Subcutaneous adipose tissue (tissue), 4 donors: ENCODE results near the gene CRKL. TPM values are rescaled to one million over a fixed set of nuclear protein-coding genes. Genes with fewer than 3 reads are reported as not detected.

Source experiments
- CTCF ChIP-seq: fragments of 450-650 bp; IDR thresholded peaks from one replicate; pipeline ENCODE4 v1.5.1; 2016; ENCODE audit warnings: low read depth, mild to moderate bottlenecking, control low read depth, antibody characterized with exemption, moderate library complexity
- total RNA-seq, 4 donors: library from RNA; depleted of rRNA; stranded (reverse); fragments of >200 nt; gene quantifications; one replicate each; pipeline ENCODE4 v1.1.0, GENCODE V29; 2016

The CRKL gene
- total RNA-seq, 4 donors from 2014 or later: 32.1 to 39.8 (median 35.9) TPM

- no peak for TF ChIP-seq CTCF
These were observed 12.2 kb upstream of the CRKL start for GRCh38 chr22:20904980-20905355.

GRCh38 chr22:20905415-20906386 lies 11.5 kb upstream of the CRKL start:
- no peak for TF ChIP-seq CTCF

- no peak for TF ChIP-seq CTCF
These were observed 10.8 kb upstream of the CRKL start for GRCh38 chr22:20906387-20906767.

GRCh38 chr22:20909543-20910303 lies 7.5 kb upstream of the CRKL start:
- TF ChIP-seq CTCF: no peak

GRCh38 chr22:20912494-20912893 lies 4.7 kb upstream of the CRKL start:
- no peak for TF ChIP-seq CTCF

GRCh38 chr22:20918663-20919218 lies 1.5 kb downstream of the CRKL start:
- TF ChIP-seq CTCF: no peak

GRCh38 chr22:20919718-20920117 lies 2.5 kb downstream of the CRKL start:
- TF ChIP-seq CTCF: no peak
